Right lobe of liver (tissue), 4 donors: ENCODE data around the gene DOK5.

Source experiments
- POLR2A ChIP-seq: fragments of 450-650 bp; IDR thresholded peaks from one replicate; pipeline ENCODE4 v1.6.1; 2017; ENCODE audit warnings: antibody characterized with exemption, mild to moderate bottlenecking
- TF ChIP-seq, protein P1 (sequence below), 4 donors: fragments of 200-600 bp in 3 of 4; fragments of 450-650 bp in 1 of 4; IDR thresholded peaks; one replicate each; pipeline versions ENCODE4 v1.5.1 to v1.8.0; 2016 to 2022; ENCODE audit warnings: antibody characterized with exemption in 4 of 4, mild to moderate bottlenecking in 2 of 4
- donor health status: DM: no; HTN: no; CAD: no.
- donor health status: DM: no; HTN: no; CAD: no.
- donor health status: DM: no; HTN: yes; CAD: no.

DNA sequence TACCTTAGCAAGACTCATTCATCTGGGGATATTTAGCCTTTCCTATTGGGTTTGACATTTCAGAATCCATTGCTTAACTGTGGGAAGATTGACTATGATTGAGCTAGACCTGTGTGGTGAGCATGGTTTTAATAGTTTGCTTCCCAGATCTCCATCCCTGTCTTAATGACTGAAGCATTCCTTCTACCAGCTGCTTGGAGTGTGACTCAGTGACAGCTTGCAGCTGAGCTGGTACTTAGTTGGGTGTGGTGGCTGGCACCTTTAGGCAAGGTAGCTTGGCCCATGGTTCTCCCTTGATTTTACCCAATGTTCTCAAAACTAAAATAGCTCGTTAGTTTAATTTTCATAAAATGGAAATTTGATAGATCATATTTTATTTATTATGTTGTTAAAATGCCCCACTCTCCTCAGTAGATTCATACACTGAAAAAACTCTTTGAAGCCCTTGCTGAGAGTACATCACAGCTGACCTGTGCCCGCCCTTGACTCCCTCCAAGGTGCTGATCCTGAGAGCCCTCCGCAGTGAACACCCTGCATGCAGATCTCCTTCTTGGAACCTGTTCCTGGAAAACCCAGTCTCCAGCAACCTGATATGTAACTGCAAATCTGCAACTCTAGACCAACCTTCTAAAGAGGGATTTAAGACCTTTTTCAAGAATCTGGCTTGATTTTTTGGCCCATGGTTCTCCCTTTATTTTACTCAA is 19.1 kb downstream of the DOK5 start:
- TF ChIP-seq, protein P1, sequence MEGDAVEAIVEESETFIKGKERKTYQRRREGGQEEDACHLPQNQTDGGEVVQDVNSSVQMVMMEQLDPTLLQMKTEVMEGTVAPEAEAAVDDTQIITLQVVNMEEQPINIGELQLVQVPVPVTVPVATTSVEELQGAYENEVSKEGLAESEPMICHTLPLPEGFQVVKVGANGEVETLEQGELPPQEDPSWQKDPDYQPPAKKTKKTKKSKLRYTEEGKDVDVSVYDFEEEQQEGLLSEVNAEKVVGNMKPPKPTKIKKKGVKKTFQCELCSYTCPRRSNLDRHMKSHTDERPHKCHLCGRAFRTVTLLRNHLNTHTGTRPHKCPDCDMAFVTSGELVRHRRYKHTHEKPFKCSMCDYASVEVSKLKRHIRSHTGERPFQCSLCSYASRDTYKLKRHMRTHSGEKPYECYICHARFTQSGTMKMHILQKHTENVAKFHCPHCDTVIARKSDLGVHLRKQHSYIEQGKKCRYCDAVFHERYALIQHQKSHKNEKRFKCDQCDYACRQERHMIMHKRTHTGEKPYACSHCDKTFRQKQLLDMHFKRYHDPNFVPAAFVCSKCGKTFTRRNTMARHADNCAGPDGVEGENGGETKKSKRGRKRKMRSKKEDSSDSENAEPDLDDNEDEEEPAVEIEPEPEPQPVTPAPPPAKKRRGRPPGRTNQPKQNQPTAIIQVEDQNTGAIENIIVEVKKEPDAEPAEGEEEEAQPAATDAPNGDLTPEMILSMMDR (IDR thresholded peaks at IDR 0.05): no peak
- TF ChIP-seq POLR2A: no peak
